ENCODE measurements around the gene SLC24A4.

Gene SLC24A4

GRCh38 chr14:92404938-92405337, 82.0 kb downstream of the SLC24A4 start:
- DNase-seq, result no peak

- DNase-seq, result no peak
Measured at GRCh38 chr14:92407410-92407809, 84.4 kb downstream of the SLC24A4 start.

- DNase-seq, result no peak
Measured at GRCh38 chr14:92409043-92409442, 86.1 kb downstream of the SLC24A4 start.

- DNase-seq, result no peak
Measured at GRCh38 chr14:92411135-92411534, 88.2 kb downstream of the SLC24A4 start.

GRCh38 chr14:92411941-92412340, 89.0 kb downstream of the SLC24A4 start:
- no peak for DNase-seq

- no peak for DNase-seq
Measured at GRCh38 chr14:92412912-92413311, 89.9 kb downstream of the SLC24A4 start.

GRCh38 chr14:92413379-92413778, 90.4 kb downstream of the SLC24A4 start:
- DNase-seq, result no peak

- DNase-seq, result no peak
Measured at GRCh38 chr14:92414690-92415445, 91.9 kb downstream of the SLC24A4 start.

- DNase-seq, result no peak
Measured at GRCh38 chr14:92415969-92416368, 93.0 kb downstream of the SLC24A4 start.

GRCh38 chr14:92416544-92416943, 93.6 kb downstream of the SLC24A4 start:
- no peak for DNase-seq

GRCh38 chr14:92417759-92418158, 94.8 kb downstream of the SLC24A4 start:
- no peak for DNase-seq

- DNase-seq, result no peak
Measured at GRCh38 chr14:92421751-92422150, 98.8 kb downstream of the SLC24A4 start.

GRCh38 chr14:92425101-92425500, 102.1 kb downstream of the SLC24A4 start:
- no peak for DNase-seq

GRCh38 chr14:92426237-92426636, 103.3 kb downstream of the SLC24A4 start:
- DNase-seq, result no peak

- DNase-seq, result no peak
Measured at GRCh38 chr14:92427096-92427495, 104.1 kb downstream of the SLC24A4 start.

- DNase-seq, result no peak
Measured at GRCh38 chr14:92430686-92431085, 107.7 kb downstream of the SLC24A4 start.

GRCh38 chr14:92431199-92431725, 108.3 kb downstream of the SLC24A4 start:
- DNase-seq, result no peak

- no peak for DNase-seq
Measured at GRCh38 chr14:92433407-92433806, 110.4 kb downstream of the SLC24A4 start.

GRCh38 chr14:92435154-92435553, 112.2 kb downstream of the SLC24A4 start:
- DNase-seq, result no peak

- no peak for DNase-seq
Measured at GRCh38 chr14:92436115-92436776, 113.3 kb downstream of the SLC24A4 start.

GRCh38 chr14:92437309-92437708, 114.3 kb downstream of the SLC24A4 start:
- no peak for DNase-seq

- DNase-seq, result no peak
Measured at GRCh38 chr14:92437729-92438285, 114.8 kb downstream of the SLC24A4 start.

GRCh38 chr14:92439537-92440344, 116.8 kb downstream of the SLC24A4 start:
- DNase-seq, result peak; percentile 21

Measured in NCI-H1092 treated with DMSO at 0.1 percent for 48 hours (cell line).